Measurements from ENCODE around the gene SH2D3C.
A peak's percentile ranks its signal among the peaks of the same experiment; 100 is the strongest.

The SH2D3C gene, protein sequence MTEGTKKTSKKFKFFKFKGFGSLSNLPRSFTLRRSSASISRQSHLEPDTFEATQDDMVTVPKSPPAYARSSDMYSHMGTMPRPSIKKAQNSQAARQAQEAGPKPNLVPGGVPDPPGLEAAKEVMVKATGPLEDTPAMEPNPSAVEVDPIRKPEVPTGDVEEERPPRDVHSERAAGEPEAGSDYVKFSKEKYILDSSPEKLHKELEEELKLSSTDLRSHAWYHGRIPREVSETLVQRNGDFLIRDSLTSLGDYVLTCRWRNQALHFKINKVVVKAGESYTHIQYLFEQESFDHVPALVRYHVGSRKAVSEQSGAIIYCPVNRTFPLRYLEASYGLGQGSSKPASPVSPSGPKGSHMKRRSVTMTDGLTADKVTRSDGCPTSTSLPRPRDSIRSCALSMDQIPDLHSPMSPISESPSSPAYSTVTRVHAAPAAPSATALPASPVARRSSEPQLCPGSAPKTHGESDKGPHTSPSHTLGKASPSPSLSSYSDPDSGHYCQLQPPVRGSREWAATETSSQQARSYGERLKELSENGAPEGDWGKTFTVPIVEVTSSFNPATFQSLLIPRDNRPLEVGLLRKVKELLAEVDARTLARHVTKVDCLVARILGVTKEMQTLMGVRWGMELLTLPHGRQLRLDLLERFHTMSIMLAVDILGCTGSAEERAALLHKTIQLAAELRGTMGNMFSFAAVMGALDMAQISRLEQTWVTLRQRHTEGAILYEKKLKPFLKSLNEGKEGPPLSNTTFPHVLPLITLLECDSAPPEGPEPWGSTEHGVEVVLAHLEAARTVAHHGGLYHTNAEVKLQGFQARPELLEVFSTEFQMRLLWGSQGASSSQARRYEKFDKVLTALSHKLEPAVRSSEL

DNA sequence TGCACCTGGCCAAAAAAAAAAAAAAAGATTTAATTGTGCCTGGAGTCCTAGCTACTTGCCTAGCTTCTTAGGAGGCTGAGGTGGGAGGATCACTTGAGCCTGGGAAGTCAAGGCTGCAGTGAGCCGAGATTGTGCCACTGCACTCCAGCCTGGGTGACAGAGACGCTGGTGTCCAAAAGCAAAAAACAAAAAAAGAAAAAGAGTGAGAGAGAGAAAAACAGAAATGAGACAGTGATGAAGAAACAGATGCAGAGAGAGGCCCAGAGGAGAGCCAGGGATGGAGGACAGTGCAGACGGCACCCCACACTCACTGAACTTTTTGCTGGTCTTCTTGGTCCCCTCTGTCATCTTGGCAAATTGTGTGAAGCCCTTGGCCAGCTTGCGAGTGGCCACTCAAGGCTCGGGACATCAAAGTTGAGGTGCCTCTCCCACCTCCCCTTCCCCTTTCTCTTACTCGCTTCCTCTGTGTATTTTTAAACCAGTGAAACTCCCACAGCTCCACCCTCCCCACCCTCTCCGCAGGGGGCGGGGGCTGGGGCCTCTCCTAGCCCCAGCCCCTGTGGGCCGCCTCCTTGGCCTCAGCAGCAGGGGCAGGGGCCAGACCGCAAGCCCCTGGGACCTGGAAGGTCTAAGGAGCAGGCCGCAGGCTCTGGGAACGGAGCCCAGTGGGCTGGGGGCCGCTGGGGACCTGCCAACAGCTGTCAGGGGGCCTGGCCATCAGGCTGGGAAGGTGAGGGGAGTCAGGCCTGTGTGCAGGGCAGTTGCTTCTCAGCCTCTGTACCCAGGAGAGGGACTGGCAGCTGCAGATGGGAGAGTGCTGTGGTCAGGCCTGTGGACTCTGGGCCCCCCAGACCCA is at the start of gene SH2D3C:
TSS of gene SH2D3C (minus strand) at position 387 of the 856 bp plus-strand sequence. CDS start at position 348, 39 bp downstream.
- peak; percentile 36 for DNase-seq

DNA sequence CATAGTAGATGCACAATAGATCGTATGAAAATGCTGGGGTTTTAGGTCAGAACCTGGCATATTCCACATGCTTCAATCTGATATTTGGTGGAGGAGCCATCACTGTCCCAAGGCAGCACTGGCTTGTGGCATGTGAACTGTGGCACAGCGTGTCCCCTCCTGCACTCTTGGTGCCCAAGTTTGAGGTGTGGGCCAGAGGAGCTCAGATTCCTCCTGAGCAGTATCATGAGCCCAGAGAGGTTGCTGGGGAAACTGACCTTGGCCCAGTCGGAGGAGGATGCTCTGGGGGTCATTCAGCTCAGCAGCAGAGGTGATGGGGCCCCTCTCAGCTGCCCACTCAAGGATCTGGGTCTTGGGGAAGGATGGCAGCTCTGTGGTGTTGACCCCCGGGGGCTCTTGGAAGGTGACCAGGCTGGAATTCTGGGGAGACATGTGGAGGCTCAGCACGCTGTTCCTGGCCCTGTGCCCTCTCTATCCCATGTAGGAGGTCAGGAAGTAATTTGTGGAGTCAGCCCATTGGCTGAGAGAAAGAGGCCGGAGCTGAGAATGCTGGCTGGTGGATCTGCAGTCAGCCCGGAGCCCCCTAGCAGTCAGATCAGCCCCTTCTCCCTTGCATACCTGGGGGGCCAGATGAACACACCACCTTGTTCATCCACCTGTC is 47.9 kb upstream of the SH2D3C start:
- no peak for DNase-seq

DNA sequence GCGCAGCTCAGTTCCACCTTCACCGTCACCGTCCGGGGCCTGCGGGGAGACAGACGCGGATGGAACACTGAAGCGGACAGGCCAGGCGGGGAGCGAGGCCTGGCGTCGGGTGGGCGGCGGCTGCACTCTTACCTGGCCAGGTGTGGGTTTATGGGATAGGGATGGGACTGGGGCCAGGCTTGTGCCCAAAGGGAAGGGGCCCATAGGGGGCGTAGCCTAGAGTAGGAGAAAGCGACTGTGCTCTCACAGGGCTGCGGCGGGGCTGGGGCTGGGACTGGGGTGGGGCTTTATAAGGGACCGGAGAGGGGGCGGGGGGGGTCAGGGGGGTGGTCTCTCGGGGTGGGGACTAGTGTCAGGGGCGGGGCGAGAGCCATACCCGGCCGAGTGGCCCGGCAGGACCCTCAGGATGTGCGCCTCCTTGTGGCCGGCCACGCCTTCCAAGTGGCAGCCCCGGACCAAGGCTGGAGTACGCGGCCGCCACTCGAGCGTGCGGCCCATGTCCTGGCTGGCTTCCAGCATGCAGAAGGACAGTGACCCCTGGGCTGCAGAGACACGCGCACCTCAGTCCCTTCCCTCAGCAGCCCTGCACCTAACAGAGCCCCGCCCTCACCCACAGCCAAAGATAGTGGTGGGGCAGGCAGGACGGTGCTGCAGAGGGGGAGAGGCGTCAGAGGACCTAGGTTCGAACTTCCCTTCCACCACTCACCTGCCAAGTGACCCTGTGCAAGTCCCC is 47.0 kb upstream of the SH2D3C start:
- DNase-seq: no peak

DNA sequence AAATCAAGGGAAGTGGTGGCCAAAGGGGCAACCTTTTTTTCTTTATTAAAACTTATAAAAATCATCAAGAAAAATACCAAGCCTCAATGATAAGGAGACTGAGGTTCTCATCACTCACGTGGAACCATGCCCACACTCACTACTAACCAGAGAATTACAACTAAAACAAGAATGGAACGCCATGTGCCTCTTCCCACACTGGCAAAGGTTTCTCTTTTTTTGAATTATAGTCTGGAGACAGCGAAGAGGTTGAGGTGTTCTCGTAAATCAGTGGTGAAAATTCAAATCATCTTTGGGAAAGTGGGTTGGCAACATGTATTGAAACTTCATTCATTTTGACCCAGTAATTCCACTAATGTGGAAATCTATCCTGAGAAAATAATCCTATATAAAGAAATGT is 43.6 kb upstream of the SH2D3C start:
- no peak for DNase-seq

DNA sequence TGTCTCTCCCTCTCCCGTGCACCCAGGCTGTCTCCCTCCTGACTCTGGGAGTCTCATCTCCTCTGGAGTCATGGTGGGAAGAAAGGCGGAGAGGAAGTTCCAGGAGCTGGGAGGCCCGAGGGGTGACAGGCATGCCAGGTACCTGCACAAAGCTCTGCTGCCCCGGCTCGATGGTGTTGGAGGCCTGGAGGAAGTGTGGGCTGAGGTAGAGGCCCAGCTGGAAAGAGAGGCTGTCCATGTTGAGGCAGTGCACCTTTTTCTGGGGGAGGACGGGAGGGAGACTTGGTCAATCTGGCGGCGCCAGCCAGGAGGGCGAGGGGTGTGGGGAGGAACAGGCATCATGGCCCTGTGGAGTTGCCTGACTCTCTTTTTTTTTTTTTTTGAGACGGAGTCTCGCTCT is 40.1 kb upstream of the SH2D3C start:
- no peak for DNase-seq

DNA sequence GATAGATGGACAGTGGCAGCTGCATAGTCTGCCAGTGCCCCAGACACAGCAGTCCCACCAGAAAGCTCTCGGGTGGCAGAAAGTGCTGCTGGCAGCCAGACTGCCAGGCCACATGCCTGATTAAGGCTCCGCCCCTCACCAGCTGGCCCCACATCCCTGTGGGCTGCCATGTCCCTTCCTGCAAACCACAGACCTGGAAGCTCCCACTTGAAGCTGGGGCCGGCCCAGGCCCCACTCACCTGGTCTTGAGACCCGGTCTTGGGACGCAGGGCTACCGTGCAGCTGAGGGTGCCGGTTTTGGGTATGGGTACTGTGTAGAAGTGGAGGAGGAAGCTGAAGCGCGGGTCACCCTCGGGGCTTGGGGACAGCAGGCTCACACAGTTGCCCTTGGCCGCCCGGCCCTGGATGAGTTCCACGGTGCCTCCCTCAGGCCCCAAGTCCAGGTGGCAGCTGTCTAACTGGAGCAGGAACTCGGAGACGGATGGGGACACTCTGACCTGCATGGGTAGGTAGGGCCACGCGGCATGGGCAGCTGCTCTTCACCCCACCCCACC is 39.5 kb upstream of the SH2D3C start:
- DNase-seq: no peak

DNA sequence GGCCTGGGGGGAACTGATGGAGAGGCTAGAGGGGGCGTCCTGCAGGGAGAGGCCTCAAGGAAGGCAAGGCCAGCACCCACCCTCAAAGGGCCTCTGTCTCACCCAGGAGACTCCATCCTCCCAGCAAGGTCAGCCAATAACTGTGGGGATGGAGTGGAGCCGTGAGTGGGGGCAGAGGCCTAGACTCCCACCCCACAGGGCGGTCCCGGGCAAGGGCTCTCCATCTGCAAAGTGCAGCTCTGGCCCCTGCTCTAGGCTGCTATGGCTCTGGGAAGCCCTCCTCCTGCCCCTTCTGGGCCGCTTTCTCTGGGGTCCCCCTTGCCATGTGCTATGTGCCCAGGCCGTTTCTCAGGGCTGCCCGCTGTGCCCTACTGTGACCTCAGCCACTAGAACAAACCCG is 38.3 kb upstream of the SH2D3C start:
- no peak for DNase-seq

DNA sequence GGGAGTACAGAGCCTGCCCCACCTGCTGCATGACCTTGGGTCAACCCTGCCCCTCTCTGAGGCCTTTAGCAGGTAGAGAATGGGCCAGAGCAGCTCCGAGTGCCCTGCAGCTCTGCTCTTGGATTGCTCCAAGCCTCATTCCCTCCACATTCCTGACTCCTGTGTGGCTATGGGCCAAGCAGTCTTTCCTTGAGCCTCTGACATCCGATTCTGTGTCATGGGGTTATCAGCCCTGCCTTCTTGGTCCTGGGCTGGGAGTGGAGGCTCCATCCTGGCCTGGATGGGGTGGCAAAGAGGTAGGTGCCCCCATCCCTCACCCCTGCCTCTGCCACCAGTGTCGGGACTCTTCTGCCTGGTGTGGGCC is 37.9 kb upstream of the SH2D3C start:
- no peak for DNase-seq

DNA sequence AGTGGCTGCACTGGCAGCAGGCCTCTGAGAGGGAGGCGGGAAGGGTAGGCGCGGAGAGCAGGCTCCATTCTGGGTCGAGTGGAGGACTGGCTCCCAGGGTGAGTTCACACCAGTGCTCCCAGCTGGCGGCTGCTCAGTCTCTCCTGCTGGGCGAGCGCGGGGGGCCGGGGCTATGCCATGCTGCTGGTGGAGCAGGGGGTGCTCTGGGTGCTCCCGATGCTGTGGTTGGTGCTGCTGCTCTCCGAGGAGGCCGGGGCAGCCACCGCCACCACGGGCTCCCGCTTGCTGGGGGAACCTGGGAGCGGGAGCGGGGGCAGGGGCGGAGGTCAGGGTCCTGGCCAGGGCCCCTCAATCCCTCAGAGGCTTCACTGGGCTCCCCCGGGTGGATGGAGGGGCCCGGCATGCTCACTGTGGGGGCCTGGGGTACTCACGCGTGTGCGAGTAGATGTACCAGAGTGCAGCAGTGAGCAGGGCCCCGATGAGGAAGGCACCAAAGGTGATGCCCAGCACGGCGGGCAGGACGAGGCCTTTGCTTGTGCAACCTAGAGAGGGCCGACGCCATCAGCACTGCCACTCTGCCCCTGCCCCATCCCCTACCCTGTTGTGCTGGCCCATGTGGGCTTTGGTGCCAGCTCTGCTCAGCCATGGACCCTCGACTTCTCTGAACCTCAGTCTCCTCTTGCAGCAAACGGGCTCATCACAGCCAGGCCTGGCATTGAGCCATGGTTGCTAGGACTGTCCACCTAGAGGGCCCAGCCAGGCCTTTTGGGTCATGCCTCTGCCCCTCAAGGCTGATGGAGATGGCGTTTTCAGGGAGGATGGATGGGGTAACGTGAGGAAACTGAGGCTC is 37.3 kb upstream of the SH2D3C start:
- DNase-seq: no peak

DNA sequence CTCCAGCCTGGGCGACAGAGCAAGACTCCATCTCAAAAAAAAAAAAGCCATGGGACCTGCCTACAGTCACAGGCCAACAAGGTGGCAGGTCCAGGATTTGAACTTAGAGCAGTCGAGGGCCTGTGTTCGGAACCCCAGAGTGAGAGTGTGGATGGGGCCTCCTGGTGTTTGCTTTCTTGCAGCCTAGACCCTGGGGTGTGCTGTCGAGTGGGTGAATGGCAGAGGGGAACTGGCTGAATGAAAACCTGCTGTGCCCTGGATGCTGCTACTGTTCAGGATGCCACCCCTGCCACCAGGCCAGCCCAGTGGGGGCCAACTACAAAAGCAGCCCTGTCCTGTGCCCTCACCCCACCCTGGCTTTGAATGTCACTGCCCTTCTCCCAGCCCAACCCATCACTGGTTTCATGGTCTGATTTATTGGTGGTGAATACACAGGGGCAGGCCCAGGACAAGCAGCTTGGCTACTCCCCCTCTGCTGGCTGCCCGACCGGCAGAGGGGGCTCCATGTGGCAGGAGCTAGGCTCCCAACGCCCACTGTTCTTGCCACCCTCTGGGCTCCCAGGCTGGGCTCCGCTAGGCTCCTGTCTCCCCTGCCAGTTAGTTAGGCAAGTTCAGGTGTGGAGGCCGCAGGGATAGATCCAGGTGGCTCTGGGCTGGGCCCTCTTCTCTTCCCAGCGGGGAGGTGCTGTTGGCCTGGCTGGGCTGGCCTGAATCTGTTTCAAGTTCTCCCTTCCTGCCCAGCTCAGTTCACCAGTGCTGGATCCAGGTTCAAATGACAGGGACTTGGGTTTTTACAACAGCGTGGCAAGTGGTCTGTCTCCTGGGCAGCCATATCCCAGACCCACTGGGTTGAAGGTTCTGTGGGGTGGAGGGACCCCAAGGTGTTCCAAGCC is 36.4 kb upstream of the SH2D3C start:
- DNase-seq: no peak

DNA sequence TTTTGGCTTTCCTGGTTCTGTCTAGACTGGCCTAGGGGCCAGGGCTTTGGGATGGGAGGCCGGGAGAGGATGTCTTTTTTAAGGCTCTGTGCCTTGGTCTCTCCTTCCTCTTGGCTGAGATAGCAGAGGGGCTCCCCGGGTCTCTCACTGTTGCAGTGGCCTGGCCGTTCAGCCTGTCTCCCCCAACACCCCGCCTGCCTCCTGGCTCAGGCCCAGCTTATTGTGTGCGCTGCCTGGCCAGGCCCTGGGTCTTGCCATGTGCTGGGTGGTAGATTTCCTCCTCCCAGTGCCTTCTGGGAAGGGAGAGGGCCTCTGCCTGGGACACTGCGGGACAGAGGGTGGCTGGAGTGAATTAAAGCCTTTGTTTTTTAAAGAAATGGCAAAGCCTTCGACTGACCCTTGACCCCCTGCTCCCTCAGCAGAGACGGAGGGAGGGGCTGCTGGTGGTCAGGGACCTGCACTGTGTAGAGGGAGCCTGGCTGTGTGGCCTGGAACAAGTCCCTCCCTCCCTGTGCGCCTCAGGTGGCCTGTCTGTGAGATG is 35.3 kb upstream of the SH2D3C start:
- DNase-seq: no peak

DNA sequence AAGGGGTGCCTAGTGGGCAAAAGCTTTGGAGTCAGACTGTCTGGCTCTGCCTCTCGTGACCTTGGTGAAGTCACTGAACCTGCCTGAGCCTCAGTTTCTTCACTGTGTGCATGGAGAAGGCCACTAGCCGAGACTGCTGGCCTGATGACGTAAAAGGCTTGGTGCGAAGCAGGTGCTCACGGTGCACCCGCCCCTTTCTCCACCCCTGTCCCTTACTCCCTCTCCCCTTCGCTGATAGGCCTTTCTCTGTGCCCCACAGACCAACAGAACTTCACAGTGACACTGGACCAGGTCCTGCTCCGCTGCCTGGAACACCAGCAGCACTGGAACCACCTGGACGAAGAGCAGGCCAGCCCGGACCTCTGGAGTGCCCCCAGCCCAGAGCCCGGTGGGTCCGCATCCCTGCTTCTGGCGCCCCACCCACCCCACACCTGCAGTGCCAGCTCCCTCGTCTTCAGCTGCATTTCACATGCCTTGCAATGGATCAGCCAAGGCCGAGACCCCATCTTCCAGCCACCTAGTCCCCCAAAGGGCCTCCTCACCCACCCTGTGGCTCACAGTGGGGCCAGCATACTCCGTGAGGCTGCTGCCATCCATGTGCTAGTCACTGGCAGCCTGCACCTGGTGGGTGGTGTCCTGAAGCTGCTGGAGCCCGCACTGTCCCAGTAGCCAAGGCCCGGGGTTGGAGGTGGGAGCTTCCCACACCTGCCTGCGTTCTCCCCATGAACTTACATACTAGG is 34.6 kb upstream of the SH2D3C start:
- no peak for DNase-seq

DNA sequence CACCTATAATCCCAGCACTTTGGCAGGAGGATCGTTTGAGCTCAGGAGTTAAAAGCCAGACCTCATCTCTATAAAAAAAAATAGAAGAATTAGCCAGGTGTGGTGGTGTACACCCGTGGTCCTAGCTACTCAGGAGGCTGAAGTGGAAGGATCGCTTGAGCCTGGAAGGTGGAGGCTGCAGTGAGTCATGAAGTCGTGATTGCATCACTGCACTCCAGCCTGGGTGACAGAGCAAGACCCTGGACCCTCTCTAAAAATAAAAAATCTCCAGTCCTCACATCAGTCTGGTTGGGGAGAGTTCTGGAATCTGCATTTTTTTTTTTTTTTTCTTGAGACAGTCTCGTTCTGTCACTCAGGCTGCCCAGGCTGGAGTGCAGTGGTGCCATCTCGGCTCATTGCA is 33.5 kb upstream of the SH2D3C start:
- no peak for DNase-seq

DNA sequence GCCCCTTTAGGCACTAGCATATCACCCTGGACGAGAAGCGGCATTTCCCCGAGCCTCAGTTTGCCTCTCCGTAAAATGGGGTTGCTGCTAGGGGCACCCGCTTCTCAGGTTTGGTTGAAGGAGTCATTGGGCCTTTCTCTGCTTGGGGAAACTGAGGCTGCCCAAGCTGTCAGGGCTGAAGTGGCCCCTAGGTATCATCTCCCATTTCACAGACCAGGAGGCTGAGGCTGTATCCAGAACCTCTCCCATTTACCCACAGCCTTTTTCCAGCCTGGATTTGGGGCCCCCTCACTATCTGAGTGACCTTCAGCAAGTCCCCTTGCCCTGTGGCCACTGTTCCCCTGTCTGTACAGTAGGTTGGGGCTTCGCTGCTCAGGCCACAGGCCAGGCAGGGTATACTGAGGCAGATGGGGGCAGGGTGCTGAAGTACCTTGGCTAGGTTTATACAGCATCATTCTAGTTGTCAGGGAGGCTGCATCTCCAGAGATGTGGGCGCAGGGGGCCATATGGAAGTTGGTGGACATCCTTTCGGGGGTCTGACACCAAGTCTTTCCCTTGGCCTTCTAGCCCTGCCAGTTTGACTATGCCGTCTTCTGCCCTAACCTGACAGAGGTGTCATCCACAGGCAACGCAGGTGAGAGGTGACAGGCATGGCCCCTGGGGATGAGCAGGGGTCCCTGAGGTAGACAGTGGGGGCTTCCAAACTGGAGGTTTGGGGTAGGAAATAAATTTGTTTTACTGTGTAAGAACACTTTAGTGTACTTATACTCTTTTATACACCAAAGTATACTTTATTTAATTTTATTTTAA is 32.1 kb upstream of the SH2D3C start:
- no peak for DNase-seq

DNA sequence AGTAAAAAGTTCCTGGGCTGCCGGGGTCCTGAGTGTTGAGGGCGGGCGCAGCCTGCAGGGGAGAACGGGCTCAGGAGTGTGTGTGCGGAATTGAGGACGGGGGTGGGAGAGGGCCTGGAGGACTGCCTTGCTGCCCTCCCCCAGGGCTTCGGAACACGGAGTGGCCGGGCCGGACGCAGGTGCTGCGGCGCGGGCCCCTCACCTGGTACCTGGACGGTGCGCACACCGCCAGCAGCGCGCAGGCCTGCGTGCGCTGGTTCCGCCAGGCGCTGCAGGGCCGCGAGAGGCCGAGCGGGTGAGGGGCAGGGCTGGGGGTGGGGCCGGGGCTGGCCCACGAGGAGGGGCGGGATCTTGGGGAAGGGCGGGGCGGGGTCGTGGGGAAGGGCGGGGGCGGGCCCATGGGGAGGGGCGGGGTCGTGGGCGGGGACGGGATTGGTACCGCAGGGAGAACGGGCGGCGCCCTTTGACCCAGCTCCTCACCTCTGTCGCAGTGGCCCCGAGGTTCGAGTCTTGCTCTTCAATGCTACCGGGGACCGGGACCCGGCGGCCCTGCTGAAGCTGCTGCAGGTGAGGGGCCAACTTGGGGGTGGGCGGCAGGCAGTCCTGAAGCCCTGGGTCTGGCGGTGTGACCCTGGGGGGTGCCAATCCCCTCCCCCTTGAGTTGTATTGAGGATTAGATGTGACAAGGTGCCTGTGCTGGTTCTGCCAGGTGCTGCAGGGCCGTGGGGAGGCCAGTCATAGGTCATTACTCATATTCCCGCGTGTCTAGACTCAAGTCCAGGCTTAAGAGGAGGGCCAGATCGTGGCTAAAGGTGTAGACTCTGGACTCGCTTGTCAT is 31.3 kb upstream of the SH2D3C start:
- DNase-seq: no peak

DNA sequence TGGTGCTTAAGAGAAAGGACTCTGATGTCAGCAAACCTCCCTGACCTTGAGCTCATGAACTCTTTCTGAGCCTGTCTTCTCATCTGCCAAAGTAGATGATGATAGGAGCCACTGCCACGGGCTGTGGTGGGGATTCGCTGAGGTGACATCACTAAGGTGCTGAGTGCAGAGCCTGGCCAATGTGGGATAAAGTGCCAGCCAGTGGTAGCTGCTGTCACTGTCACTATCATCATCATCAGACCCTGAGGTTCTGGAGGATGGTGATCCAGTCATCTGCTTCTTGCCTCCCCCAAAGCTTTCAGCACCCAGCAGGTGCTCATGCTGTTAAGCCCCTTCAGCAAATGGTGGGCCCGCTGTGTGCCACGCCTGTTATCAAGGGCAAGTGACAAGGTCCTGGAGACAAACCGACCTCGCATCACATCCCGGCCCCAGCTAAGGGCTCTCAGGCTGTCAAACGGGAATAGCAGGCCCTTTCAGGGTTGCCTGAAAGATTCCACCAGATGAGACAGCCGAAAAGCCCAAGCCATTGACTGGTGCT is 30.6 kb upstream of the SH2D3C start:
- DNase-seq: no peak
